PFSK-1 (cell line): ENCODE measurements around the gene RBBP4.

Experiments
- FOXP2 ChIP-seq: optimal IDR thresholded peaks from 2 replicates; pipeline ENCODE3; 2011; ENCODE audit warnings: borderline replicate concordance, control low read depth, inconsistent platforms; ENCODE audit not compliant: insufficient read depth; ENCODE audit errors: extremely low read length, extremely low read depth
- POLR2AphosphoS5 ChIP-seq: IDR thresholded peaks from 2 replicates; pipeline ENCODE4 v1.6.1; 2012; ENCODE audit warnings: low read depth, mild to moderate bottlenecking, control low read depth, low read length, moderate library complexity
- SIN3A ChIP-seq: IDR thresholded peaks from 2 replicates; pipeline ENCODE4 v1.6.1; 2012; ENCODE audit warnings: mild to moderate bottlenecking, low read length, moderate library complexity, borderline replicate concordance; ENCODE audit not compliant: insufficient read depth
- TAF1 ChIP-seq: IDR thresholded peaks from 2 replicates; pipeline ENCODE4 v1.6.1; 2012; ENCODE audit warnings: low read length, control low read depth, borderline replicate concordance; ENCODE audit not compliant: insufficient read depth
- TF ChIP-seq, protein P1 (sequence below), 2 experiments: IDR thresholded peaks; 2 replicates each; pipeline versions ENCODE4 v1.6.1 to v1.8.0; 2011 to 2012; ENCODE audit warnings: low read depth in 2 of 2, low read length in 2 of 2, control low read depth in 1 of 2, inconsistent platforms in 1 of 2, mild to moderate bottlenecking in 1 of 2, moderate library complexity in 1 of 2; ENCODE audit not compliant: insufficient read depth in 1 of 2

Gene RBBP4

DNA sequence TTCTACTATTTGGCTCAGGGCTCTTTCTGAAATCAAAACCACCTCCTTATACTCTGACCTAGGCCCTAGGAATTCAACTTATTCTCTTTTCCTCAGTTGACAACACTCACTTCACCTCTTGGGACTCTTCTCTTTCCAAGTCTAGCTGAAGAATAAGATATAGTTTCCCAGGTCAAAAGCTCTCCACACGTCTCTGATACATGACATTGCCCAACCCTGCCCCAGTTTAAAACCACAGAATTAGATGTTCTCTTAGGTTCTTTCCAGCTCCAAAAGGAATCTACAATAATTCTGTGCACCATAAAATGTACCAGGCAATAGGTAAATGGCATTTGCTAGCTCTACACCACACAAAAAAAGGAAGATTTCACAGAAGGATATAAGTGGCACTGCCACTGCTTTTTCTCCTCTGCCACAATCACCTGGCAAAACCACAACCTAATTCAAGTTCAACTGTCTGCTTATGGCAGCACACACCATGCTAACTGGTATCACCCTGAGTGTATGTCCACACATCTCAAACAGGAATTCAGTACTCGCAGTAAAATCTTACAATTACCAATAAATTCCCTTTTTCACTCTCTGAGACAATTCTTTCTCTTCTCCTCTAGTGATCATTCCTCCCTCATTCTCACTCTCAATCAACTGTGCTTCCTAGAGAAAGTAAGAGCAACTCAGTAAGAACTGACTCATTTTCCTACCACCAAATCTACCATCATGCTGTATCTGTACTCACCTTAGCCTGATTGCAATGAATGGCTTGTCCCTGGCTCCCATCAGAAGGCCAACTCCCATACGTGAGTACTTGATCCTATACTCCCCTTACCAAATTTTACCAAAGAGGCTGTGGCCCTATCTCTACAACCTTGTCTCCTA, 28.0 kb upstream of the RBBP4 start:
- TF ChIP-seq POLR2AphosphoS5 (no peak), TAF1 (no peak), SIN3A (no peak), FOXP2 (no peak)
- TF ChIP-seq, protein P1, sequence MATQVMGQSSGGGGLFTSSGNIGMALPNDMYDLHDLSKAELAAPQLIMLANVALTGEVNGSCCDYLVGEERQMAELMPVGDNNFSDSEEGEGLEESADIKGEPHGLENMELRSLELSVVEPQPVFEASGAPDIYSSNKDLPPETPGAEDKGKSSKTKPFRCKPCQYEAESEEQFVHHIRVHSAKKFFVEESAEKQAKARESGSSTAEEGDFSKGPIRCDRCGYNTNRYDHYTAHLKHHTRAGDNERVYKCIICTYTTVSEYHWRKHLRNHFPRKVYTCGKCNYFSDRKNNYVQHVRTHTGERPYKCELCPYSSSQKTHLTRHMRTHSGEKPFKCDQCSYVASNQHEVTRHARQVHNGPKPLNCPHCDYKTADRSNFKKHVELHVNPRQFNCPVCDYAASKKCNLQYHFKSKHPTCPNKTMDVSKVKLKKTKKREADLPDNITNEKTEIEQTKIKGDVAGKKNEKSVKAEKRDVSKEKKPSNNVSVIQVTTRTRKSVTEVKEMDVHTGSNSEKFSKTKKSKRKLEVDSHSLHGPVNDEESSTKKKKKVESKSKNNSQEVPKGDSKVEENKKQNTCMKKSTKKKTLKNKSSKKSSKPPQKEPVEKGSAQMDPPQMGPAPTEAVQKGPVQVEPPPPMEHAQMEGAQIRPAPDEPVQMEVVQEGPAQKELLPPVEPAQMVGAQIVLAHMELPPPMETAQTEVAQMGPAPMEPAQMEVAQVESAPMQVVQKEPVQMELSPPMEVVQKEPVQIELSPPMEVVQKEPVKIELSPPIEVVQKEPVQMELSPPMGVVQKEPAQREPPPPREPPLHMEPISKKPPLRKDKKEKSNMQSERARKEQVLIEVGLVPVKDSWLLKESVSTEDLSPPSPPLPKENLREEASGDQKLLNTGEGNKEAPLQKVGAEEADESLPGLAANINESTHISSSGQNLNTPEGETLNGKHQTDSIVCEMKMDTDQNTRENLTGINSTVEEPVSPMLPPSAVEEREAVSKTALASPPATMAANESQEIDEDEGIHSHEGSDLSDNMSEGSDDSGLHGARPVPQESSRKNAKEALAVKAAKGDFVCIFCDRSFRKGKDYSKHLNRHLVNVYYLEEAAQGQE (IDR thresholded peaks at IDR 0.05; ENCODE audit: insufficient read depth in 1 of 2, low read depth in 2 of 2, low read length in 2 of 2), result no peak

DNA sequence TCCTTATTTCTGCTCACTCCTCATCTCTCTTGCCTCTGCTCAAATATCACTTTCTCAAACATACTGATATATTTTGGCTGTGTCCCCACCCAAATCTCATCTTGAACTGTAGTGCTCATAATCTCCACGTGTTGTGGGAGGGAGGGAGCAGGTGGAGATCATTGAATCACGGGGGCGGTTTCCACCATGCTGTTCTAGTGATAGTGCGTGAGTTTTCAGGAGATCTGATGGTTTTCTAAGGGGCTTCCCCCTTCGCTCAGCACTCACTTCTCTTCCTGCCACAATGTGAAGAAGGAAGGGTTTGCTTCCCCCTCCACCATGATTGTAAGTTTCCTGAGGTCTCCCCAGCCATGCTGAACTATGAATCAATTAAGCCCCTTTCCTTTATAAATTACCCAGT, 27.2 kb upstream of the RBBP4 start:
- TF ChIP-seq, protein P1 (IDR thresholded peaks at IDR 0.05; ENCODE audit: insufficient read depth in 1 of 2, low read depth in 2 of 2, low read length in 2 of 2), result no peak
- TF ChIP-seq POLR2AphosphoS5 (no peak), FOXP2 (no peak), TAF1 (no peak), SIN3A (no peak)

DNA sequence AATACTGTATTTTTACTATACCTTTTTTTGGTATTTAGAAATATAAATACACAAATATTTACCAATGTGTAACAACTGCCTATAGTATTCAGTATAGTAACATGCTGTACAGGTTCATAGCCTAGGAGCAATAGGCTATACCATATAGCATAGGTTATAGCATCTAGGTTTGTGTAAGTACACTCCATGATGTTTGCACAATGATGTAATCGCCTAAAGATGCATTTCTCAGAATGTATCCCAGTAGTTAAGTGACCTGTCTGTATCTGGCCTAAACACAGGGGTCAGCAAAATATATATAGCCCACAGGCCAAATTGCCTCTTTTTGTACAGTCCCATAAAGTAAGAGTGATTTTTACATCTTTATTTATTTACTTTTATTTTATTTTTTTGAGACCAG, 24.8 kb upstream of the RBBP4 start:
- TF ChIP-seq, protein P1 (IDR thresholded peaks at IDR 0.05; ENCODE audit: insufficient read depth in 1 of 2, low read depth in 2 of 2, low read length in 2 of 2), result no peak
- TF ChIP-seq FOXP2 (no peak), SIN3A (no peak), POLR2AphosphoS5 (no peak), TAF1 (no peak)

DNA sequence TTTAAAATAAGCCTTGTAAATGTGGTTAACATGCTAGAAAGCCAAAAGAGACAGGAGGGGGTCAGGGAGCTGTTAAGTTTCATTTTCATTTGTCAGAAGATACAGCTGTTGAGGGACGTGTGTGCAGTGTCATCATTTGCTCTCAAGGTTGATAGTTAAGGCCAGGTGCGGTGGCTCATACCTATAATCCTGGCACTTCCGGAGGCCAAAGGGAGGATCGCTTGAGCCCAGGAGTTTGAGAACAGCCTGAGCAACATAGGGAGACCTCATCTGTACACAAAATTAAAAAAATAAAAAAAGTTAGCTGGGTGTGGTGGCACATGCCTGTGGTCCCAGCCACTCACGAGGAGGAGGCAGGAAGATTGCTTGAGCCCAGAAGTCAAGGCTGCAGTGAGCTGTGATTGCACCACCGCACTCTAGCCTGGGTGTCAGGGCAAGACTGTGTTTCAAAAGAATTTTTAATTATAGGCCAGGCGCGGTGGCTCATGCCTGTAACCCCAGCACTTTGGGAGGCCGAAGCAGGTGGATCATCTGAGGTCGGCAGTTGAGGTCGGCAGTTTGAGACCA, 23.3 kb upstream of the RBBP4 start:
- TF ChIP-seq TAF1, result no peak

GRCh38 chr1:32632829-32633228, 18.2 kb upstream of the RBBP4 start:
- TF ChIP-seq FOXP2 (no peak), POLR2AphosphoS5 (no peak), SIN3A (no peak), TAF1 (no peak)
- TF ChIP-seq, protein P1 (IDR thresholded peaks at IDR 0.05; ENCODE audit: insufficient read depth in 1 of 2, low read depth in 2 of 2, low read length in 2 of 2), result no peak
